Ishikawa (cell line): ENCODE measurements around the gene DCAF17.

Source experiments
- CEBPB ChIP-seq: IDR thresholded peaks from 2 replicates; pipeline ENCODE4 v1.6.1; 2012
- CREB1 ChIP-seq: IDR thresholded peaks from 2 replicates; pipeline ENCODE4 v1.6.1; 2012; ENCODE audit warnings: low read depth
- EGR1 ChIP-seq: IDR thresholded peaks from 2 replicates; pipeline ENCODE4 v1.6.1; 2012
- EP300 ChIP-seq: IDR thresholded peaks from 2 replicates; pipeline ENCODE4 v1.6.1; 2012; ENCODE audit warnings: borderline replicate concordance
- FOXM1 ChIP-seq: IDR thresholded peaks from 2 replicates; pipeline ENCODE4 v1.6.1; 2012; ENCODE audit warnings: low read depth, borderline replicate concordance
- NFIC ChIP-seq: IDR thresholded peaks from 2 replicates; pipeline ENCODE4 v1.6.1; 2012
- RAD21 ChIP-seq: IDR thresholded peaks from 2 replicates; pipeline ENCODE4 v1.6.1; 2012; ENCODE audit warnings: low read depth
- TAF1 ChIP-seq: IDR thresholded peaks from 2 replicates; pipeline ENCODE4 v1.6.1; 2012; ENCODE audit warnings: low read depth, mild to moderate bottlenecking
- TCF12 ChIP-seq: IDR thresholded peaks from 2 replicates; pipeline ENCODE4 v1.6.1; 2012; ENCODE audit warnings: low read depth
- TEAD4 ChIP-seq: IDR thresholded peaks from 2 replicates; pipeline ENCODE4 v1.6.1; 2012
- YY1 ChIP-seq: IDR thresholded peaks from 2 replicates; pipeline ENCODE4 v1.6.1; 2012; ENCODE audit warnings: low read depth
- ZBTB7A ChIP-seq: IDR thresholded peaks from 2 replicates; pipeline ENCODE4 v1.6.1; 2012; ENCODE audit warnings: low read depth
- TF ChIP-seq, protein P1 (sequence below): IDR thresholded peaks from 2 replicates; pipeline ENCODE4 v1.6.1; 2012; ENCODE audit warnings: low read depth, mild to moderate bottlenecking
- TF ChIP-seq, protein P2 (sequence below): IDR thresholded peaks from 2 replicates; pipeline ENCODE4 v1.6.1; 2012
- TF ChIP-seq, protein P3 (sequence below): IDR thresholded peaks from 2 replicates; pipeline ENCODE4 v1.6.1; 2012

Gene DCAF17

DNA sequence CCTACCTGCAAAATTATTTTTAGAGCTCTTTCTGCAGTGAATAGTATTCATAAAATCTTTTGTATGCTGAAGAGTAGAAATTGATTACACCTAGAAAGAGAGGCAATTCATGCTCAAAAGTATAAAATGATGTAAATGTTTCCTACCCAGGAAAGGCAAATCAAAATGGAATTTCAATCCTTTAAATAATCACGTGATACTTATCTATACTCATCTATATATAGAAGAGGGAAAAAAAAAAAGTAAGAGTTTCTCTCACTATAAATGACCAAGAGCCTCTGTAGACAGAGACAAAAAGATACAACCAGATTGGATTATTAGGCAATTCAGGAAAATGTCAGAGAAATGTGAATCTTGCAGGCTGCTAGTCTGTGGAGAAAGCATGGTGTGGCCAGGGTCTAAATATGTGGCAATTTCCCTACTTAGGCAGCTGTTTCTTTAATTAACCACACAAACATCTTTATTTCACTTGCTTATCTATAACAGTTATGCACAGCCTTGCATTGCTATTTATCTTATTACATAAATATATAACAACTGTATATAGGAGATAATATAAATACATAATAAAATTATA is 39.8 kb upstream of the DCAF17 start:
- TF ChIP-seq EGR1: no peak
- TF ChIP-seq, protein P1, sequence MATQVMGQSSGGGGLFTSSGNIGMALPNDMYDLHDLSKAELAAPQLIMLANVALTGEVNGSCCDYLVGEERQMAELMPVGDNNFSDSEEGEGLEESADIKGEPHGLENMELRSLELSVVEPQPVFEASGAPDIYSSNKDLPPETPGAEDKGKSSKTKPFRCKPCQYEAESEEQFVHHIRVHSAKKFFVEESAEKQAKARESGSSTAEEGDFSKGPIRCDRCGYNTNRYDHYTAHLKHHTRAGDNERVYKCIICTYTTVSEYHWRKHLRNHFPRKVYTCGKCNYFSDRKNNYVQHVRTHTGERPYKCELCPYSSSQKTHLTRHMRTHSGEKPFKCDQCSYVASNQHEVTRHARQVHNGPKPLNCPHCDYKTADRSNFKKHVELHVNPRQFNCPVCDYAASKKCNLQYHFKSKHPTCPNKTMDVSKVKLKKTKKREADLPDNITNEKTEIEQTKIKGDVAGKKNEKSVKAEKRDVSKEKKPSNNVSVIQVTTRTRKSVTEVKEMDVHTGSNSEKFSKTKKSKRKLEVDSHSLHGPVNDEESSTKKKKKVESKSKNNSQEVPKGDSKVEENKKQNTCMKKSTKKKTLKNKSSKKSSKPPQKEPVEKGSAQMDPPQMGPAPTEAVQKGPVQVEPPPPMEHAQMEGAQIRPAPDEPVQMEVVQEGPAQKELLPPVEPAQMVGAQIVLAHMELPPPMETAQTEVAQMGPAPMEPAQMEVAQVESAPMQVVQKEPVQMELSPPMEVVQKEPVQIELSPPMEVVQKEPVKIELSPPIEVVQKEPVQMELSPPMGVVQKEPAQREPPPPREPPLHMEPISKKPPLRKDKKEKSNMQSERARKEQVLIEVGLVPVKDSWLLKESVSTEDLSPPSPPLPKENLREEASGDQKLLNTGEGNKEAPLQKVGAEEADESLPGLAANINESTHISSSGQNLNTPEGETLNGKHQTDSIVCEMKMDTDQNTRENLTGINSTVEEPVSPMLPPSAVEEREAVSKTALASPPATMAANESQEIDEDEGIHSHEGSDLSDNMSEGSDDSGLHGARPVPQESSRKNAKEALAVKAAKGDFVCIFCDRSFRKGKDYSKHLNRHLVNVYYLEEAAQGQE: no peak
- TF ChIP-seq TAF1: no peak
- TF ChIP-seq, protein P2, sequence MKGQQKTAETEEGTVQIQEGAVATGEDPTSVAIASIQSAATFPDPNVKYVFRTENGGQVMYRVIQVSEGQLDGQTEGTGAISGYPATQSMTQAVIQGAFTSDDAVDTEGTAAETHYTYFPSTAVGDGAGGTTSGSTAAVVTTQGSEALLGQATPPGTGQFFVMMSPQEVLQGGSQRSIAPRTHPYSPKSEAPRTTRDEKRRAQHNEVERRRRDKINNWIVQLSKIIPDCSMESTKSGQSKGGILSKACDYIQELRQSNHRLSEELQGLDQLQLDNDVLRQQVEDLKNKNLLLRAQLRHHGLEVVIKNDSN: no peak
- no peak for TF ChIP-seq EP300
- no peak for TF ChIP-seq TEAD4

DNA sequence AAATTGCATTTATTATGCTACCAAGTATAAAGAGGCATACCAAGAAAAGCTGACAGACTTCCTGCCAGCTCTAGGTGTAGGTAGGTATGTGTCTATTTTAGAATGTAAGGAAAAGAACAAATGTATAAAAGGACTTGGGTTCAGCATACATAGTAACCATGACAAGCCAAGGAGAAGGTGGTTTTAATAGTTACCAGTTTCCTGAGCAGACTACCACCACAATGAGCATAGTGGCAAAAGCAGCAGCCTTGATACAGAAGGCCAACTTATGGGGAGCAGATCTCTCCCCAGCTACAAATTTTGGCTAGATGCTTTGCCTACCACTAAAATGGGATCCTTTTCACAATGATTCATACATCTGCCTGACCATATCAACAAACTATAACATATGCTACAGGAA is 34.7 kb upstream of the DCAF17 start:
- no peak for TF ChIP-seq YY1
- no peak for TF ChIP-seq RAD21
- TF ChIP-seq CREB1: no peak
- no peak for TF ChIP-seq FOXM1
- TF ChIP-seq TEAD4: no peak
- TF ChIP-seq, protein P1: no peak
- TF ChIP-seq, protein P3, sequence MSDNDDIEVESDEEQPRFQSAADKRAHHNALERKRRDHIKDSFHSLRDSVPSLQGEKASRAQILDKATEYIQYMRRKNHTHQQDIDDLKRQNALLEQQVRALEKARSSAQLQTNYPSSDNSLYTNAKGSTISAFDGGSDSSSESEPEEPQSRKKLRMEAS: no peak
- no peak for TF ChIP-seq EGR1
- TF ChIP-seq, protein P2: no peak
- no peak for TF ChIP-seq TAF1

DNA sequence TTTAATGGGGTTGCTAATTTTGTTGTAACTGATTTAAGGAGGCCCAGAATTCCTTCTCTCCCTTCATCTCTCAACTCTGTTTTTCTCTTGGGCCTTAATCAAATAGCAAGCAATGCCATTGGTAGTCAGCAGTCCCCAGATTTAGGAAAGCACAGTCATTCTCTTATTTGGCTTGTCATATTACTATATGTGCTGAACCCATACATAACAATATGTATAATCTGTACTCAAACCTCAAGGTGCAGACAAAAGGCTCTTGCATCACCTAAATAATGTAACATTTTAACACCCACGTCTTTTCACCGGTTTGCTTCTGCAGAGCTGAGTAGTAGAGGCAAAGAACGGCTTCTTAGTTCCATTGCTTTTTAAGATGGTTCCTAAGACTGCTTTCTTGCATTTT is 33.6 kb upstream of the DCAF17 start:
- TF ChIP-seq CEBPB (no peak), RAD21 (no peak), TEAD4 (no peak), FOXM1 (no peak), EP300 (no peak), TCF12 (no peak), NFIC (no peak)
- TF ChIP-seq, protein P1: no peak
- TF ChIP-seq, protein P2: no peak

DNA sequence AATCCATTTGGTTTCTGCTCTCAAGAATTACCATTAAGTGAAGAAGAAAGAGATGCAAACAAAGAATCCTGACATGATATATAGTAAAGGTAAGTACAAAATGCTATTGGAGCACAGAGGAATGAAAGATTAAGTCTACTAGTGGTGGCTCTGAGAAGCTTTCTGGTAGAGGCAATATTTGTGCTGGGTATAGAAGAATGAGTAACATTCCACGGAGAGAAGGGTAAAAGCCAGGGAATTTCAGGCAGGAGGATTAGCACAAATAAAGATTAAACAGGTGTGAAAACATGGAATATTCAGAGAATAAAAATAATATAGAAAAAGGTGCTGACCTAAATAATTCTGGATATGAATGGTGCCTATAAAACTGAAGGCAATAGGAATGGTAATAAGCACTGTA is 32.1 kb upstream of the DCAF17 start:
- TF ChIP-seq, protein P2: no peak
- no peak for TF ChIP-seq YY1
- no peak for TF ChIP-seq EGR1
- TF ChIP-seq NFIC: no peak
- TF ChIP-seq TCF12: no peak
- TF ChIP-seq ZBTB7A: no peak
- TF ChIP-seq, protein P3: no peak
- no peak for TF ChIP-seq FOXM1
- TF ChIP-seq, protein P1: no peak
- TF ChIP-seq RAD21: no peak
- no peak for TF ChIP-seq TEAD4
- no peak for TF ChIP-seq CEBPB
- no peak for TF ChIP-seq TAF1
- no peak for TF ChIP-seq EP300
- TF ChIP-seq CREB1: no peak
